Measurements from ENCODE around the gene C20orf204.

C20orf204 gene

DNA sequence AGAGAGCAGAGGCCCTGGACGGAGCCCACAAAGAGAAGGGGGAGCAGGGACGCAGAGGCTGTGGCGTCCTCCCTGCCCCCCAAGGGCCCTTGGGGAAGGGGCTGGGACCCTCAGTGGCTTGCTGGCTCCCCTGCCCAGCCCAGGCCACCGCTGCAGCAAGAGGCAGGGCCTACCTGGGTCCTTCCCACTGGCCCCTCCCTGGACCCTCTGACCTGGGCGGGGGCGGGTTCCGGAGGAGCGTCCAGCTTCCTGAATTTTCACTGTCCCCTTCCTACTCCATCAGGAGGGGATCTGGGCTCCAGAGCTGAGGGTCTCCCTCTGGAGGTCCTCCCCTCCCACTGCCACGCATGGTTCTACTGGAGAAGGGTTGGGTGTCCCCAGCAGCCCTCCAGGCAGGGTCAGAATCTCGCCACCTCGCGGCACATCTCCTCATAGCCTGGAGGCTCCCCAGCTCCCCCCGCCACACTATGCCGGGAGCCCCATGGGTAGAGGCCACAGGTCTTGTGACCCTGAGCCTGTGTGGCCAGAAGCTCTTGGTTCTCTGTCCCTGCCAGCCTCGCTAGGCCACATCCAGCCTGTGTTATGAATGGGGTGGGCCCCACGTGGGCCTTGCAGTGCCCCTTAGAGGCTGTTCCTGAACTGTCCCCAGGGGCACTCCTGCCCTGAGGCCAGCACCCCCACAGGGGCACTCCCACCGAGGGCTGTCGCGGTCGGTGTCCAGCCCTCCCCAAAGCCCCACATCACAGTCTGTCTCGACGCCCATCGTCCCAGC is 14.5 kb downstream of the C20orf204 start:
- no peak overlapping the region for H3K4me3 ChIP-seq (ENCODE audit: low read length)
- TF ChIP-seq, protein P1, sequence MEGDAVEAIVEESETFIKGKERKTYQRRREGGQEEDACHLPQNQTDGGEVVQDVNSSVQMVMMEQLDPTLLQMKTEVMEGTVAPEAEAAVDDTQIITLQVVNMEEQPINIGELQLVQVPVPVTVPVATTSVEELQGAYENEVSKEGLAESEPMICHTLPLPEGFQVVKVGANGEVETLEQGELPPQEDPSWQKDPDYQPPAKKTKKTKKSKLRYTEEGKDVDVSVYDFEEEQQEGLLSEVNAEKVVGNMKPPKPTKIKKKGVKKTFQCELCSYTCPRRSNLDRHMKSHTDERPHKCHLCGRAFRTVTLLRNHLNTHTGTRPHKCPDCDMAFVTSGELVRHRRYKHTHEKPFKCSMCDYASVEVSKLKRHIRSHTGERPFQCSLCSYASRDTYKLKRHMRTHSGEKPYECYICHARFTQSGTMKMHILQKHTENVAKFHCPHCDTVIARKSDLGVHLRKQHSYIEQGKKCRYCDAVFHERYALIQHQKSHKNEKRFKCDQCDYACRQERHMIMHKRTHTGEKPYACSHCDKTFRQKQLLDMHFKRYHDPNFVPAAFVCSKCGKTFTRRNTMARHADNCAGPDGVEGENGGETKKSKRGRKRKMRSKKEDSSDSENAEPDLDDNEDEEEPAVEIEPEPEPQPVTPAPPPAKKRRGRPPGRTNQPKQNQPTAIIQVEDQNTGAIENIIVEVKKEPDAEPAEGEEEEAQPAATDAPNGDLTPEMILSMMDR (conservative IDR thresholded peaks at IDR 0.05; ENCODE audit: low read depth, low read length): no peak
- DNase-seq (ENCODE audit: low read depth): no peak

GRCh38 chr20:64051033-64051452 is 15.1 kb downstream of the C20orf204 start:
- DNase-seq (ENCODE audit: low read depth): no peak
- TF ChIP-seq, protein P1 (conservative IDR thresholded peaks at IDR 0.05; ENCODE audit: low read depth, low read length): no peak
- H3K4me3 ChIP-seq (ENCODE audit: low read length): no peak overlapping the region

- TF ChIP-seq, protein P1 (conservative IDR thresholded peaks at IDR 0.05; ENCODE audit: low read depth, low read length): no peak
- H3K4me3 ChIP-seq (ENCODE audit: low read length): no peak overlapping the region
- DNase-seq (ENCODE audit: low read depth): no peak
These were observed 15.8 kb downstream of the C20orf204 start for GRCh38 chr20:64051561-64052325.

DNA sequence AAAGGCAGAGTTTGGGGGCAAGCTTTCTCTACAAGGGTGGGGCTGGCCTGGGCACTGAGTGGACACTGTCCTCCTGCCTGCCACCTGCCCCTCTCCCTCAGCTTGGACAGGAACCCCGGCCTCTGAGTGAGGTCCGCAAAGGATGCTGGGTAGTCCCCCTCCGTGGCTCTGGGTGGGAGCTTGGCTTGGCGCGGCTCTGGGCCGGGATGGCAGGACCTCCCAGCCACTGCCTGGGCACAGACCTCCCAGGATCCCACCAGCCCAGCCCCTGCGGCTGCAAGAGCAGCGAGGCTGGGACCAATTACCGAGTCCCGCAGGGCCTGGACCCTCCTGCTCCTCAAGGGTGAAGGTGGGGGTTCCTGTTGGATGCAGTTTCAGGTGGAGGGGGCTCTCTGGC is 16.3 kb downstream of the C20orf204 start:
- TF ChIP-seq, protein P1 (conservative IDR thresholded peaks at IDR 0.05; ENCODE audit: low read depth, low read length): no peak
- no peak overlapping the region for H3K4me3 ChIP-seq (ENCODE audit: low read length)
- DNase-seq (ENCODE audit: low read depth): no peak

DNA sequence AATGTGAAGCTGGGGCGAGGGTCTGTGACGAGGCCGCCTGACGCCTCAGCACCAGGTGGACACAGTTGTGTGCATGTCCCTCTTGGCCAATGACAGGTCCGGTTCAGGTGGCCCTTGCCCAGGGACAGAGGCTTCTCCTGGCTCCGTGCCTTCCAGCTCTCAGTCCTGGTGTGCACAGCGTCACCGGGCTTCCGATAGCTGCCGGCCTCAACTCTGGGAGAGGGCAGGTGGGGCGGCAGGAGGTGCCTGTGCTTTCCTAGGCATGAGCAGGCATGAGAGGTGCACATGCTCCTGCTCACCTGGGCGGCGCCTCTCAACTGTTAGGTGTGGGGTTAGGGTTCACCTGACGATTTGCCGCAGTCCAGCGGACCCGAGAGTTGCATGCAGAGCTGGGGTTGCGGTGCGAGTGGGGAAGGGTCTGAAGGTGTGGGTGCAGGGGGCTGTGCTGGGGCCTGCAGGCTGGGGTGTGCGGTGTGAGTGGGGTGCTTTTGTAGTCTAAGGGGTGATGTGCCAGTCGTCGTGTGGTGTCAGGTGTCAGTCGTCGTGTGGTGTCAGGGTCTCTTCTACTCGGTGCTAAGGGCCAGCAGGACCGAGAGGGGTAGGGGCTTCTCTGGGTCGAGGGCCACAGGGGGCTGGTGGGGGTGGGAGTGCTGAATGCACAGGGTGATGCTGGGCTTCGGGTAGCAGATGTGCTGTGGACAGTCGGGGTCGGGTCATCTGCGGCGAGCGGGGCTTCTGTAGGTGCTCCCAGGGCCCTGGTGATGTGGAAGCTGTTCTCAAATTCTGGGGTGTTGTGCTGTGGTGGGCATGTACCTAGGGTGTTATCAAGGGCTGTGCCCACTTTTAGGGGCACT is 17.2 kb downstream of the C20orf204 start:
- DNase-seq (ENCODE audit: low read depth): no peak
- TF ChIP-seq, protein P1 (conservative IDR thresholded peaks at IDR 0.05; ENCODE audit: low read depth, low read length): no peak
- no peak overlapping the region for H3K4me3 ChIP-seq (ENCODE audit: low read length)

DNA sequence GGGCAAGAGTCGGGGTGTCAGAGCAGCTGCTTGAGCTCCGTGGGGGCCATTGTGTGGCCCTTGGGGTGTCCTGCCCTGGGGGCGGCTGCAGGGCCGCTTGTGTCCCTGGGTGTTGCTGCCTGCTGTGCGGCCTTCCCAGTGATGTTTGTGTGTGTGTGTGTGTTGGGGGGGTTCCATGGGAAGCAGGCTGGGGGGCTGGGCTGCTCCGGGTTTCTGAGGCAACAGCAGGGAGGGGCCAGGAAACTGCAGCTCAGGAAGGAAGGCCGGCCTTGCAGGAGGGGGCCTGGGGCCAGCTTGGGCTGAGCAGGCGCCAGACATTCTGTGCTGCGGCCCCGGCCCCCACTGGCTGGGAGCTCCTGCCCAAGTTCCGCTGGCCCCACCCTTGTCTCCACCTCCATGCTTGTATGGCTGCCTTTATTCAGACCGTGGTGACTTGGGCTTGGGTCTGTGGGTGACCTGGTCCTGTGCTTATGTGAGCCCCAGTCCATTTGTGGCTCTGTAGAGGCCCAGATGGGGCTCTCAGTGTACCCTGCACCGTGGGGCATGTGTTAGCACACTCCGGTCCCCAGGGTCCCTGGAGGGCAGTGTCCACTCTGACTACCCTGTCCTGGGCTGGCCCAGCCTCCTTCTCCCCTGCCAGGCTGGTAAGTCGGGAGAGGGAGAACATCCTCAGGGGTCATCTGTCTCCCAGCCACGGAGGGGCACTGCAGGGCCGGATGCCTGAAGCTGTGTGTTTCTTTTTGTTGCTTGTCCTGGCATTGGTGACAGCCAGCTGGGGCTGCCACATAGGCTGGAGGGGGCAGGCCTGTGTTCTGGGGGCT is 18.1 kb downstream of the C20orf204 start:
- H3K4me3 ChIP-seq (ENCODE audit: low read length): no peak overlapping the region
- TF ChIP-seq, protein P1 (conservative IDR thresholded peaks at IDR 0.05; ENCODE audit: low read depth, low read length): peak; percentile 42
- DNase-seq (ENCODE audit: low read depth): no peak

Measured in retinal pigment epithelial cell (primary cell).